WTC11 (cell line): Measurements from ENCODE around the gene C2CD2. TPM values are rescaled to one million over a fixed set of nuclear protein-coding genes. Genes with fewer than 3 reads are reported as not detected.

ENCODE experiments used
- ATAC-seq: fragments of 200-7000 bp; cut with Tn5 transposase; 2 replicates; pipeline ENCODE4 v1.10.0; 2021; ENCODE audit warnings: mild to moderate bottlenecking, moderate library complexity
- CTCF ChIA-PET: fragments of 300-600 bp; sonication (Branson Sonifier 250); formaldehyde crosslinking; loops from one replicate; lab custom pipeline; 2021; ENCODE audit warnings: antibody characterized with exemption; lab: Charles Lee
- POLR2A ChIA-PET: fragments of 350-600 bp; sonication (Branson Sonifier 250); formaldehyde crosslinking; loops from one replicate; lab custom pipeline; 2021; ENCODE audit warnings: antibody characterized with exemption; lab: Charles Lee
- DNase-seq: peaks from one replicate; pipeline ENCODE4 v3.0.0; 2021; ENCODE audit warnings: low spot score
- H3K27ac Mint-ChIP-seq: 2 replicates; pipeline ENCODE4 v1.8.0; 2021; ENCODE audit warnings: mixed read lengths
- H3K27me3 Mint-ChIP-seq: 2 replicates; pipeline ENCODE4 v1.8.0; 2021; ENCODE audit warnings: low read depth, mild to moderate bottlenecking, moderate library complexity, mixed read lengths
- H3K36me3 Mint-ChIP-seq: 2 replicates; pipeline ENCODE4 v1.8.0; 2021; ENCODE audit warnings: mixed read lengths
- H3K4me1 Mint-ChIP-seq: 2 replicates; pipeline ENCODE4 v1.8.0; 2022; ENCODE audit warnings: mixed read lengths
- H3K4me3 Mint-ChIP-seq: 2 replicates; pipeline ENCODE4 v1.8.0; 2021; ENCODE audit warnings: mild to moderate bottlenecking, moderate library complexity, mixed read lengths
- H3K9me3 Mint-ChIP-seq: 2 replicates; pipeline ENCODE4 v1.8.0; 2021; ENCODE audit warnings: mixed read lengths
- CBFB ChIP-seq: sonication (generic); formaldehyde crosslinking; IDR thresholded peaks from 2 replicates; pipeline ENCODE4 v1.8.1; 2022; ENCODE audit warnings: mild to moderate bottlenecking, low read depth, missing genetic modification reagents
- GABPB1 ChIP-seq: sonication (generic); formaldehyde crosslinking; IDR thresholded peaks from 2 replicates; pipeline ENCODE4 v1.8.1; 2023; ENCODE audit warnings: mild to moderate bottlenecking, missing genetic modification reagents
- GTF2I ChIP-seq: fragments of 250-450 bp; sonication (Bioruptor Pico); conservative IDR thresholded peaks from 2 replicates; pipeline ENCODE4 v1.4.0; 2021; ENCODE audit warnings: mild to moderate bottlenecking
- NFYB ChIP-seq: sonication (generic); formaldehyde crosslinking; conservative IDR thresholded peaks from 2 replicates; pipeline ENCODE4 v1.8.0; 2022; ENCODE audit warnings: low read depth, missing genetic modification reagents
- RELA ChIP-seq: sonication (generic); formaldehyde crosslinking; IDR thresholded peaks from 2 replicates; pipeline ENCODE4 v1.8.1; 2022; ENCODE audit warnings: missing genetic modification reagents, mild to moderate bottlenecking, borderline replicate concordance
- STAT6 ChIP-seq: sonication (generic); formaldehyde crosslinking; conservative IDR thresholded peaks from 2 replicates; pipeline ENCODE4 v1.8.1; 2023; ENCODE audit warnings: mild to moderate bottlenecking, low read depth, missing genetic modification reagents, moderate library complexity
- ZNF317 ChIP-seq: sonication (generic); formaldehyde crosslinking; IDR thresholded peaks from 2 replicates; pipeline ENCODE4 v1.8.1; 2023; ENCODE audit warnings: low read depth, mild to moderate bottlenecking, moderate library complexity, missing genetic modification reagents, borderline replicate concordance
- ZNF425 ChIP-seq: fragments of 250-450 bp; sonication (Bioruptor Pico); conservative IDR thresholded peaks from 2 replicates; pipeline ENCODE4 v1.9.0; 2021; ENCODE audit warnings: mild to moderate bottlenecking
- total RNA-seq: library from RNA; stranded (reverse); gene quantifications from 3 replicates; pipeline ENCODE4 v1.2.3, GENCODE V29; 2021
- TF ChIP-seq, protein P1 (sequence below): sonication (generic); formaldehyde crosslinking; IDR thresholded peaks from 2 replicates; pipeline ENCODE4 v1.8.0; 2022; ENCODE audit warnings: missing genetic modification reagents

C2CD2 gene
- total RNA-seq, 1 experiment from 2014 or later, result 11.2 TPM

DNA sequence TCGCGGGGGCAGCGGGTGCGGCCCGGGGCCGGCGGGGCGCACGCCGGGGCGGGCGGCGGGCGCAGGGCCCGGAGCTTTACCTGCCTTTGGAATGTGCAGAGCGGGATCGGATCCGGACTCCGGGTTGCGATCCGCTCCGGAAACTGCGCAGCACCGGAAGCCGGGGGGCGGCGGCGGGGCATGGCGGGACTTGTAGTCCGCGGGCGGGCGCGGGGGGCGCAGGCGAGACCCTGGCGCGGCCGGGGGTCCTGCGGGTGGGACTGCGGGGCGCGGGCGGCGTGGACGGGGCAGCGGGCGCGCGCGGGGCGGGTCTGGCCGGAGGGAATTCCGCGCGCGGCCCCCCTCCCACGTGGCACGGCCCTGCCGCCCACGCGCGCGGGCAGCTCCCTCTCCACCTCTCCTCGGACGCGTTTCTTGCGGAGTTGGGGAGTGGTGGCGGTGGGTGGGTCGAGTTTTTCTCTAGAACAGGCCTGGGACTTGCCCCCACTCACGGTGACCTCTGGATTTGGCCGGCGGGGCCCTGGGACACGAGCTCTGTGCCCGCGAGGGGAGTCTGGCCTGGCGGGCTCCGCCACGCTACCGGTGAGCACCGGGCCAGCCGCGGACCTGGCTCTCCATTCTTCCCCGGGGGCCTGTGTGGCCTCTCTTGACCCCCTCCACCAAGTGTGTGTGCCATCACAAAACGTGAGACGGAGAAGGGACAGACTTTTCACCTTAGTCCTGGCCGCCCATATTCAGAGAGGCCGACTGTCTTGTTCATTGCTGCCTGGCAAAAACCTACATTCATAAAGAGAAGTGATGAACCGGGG is 74.4 kb downstream of the C2CD2 start, which contains the start of gene PRDM15 (continued):
- TF ChIP-seq NFYB (CRISPR knock-in tag) (no peak), ZNF425 (CRISPR knock-in tag) (no peak), RELA (CRISPR knock-in tag) (no peak), CBFB (CRISPR knock-in tag) (no peak), GABPB1 (no peak)

GRCh38 chr21:41878831-41879189 is 75.0 kb downstream of the C2CD2 start:
- ChIA-PET CTCF (no interaction called here), POLR2A (no interaction called here)

More at GRCh38 chr21:41878831-41879189, 75.0 kb downstream of the C2CD2 start:
- peak; percentile 63 for ATAC-seq
- H3K27ac Mint-ChIP-seq, result no peak overlapping the region
- no peaks in the 10 kb centered on the region for H3K9me3 Mint-ChIP-seq
- H3K4me3 Mint-ChIP-seq, result no peak overlapping the region
- no peaks in the 10 kb centered on the region for H3K36me3 Mint-ChIP-seq
- TF ChIP-seq ZNF317 (CRISPR knock-in tag) (no peak), STAT6 (no peak), GTF2I (CRISPR knock-in tag) (no peak)
- TF ChIP-seq, protein P1, sequence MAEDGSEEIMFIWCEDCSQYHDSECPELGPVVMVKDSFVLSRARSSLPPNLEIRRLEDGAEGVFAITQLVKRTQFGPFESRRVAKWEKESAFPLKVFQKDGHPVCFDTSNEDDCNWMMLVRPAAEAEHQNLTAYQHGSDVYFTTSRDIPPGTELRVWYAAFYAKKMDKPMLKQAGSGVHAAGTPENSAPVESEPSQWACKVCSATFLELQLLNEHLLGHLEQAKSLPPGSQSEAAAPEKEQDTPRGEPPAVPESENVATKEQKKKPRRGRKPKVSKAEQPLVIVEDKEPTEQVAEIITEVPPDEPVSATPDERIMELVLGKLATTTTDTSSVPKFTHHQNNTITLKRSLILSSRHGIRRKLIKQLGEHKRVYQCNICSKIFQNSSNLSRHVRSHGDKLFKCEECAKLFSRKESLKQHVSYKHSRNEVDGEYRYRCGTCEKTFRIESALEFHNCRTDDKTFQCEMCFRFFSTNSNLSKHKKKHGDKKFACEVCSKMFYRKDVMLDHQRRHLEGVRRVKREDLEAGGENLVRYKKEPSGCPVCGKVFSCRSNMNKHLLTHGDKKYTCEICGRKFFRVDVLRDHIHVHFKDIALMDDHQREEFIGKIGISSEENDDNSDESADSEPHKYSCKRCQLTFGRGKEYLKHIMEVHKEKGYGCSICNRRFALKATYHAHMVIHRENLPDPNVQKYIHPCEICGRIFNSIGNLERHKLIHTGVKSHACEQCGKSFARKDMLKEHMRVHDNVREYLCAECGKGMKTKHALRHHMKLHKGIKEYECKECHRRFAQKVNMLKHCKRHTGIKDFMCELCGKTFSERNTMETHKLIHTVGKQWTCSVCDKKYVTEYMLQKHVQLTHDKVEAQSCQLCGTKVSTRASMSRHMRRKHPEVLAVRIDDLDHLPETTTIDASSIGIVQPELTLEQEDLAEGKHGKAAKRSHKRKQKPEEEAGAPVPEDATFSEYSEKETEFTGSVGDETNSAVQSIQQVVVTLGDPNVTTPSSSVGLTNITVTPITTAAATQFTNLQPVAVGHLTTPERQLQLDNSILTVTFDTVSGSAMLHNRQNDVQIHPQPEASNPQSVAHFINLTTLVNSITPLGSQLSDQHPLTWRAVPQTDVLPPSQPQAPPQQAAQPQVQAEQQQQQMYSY, result peak; percentile 95
- peaks cover 16% of the 10 kb centered on the region for H3K4me1 Mint-ChIP-seq
- no peaks in the 10 kb centered on the region; the same call in 1 of the 2 replicates for H3K27me3 Mint-ChIP-seq
- DNase-seq, result peak; percentile 73
